GM18502 (cell line): ENCODE results near the gene MVD.
A peak's percentile ranks its signal among the peaks of the same experiment; 100 is the strongest.

ENCODE experiments used
- ATAC-seq: cut with Tn5 transposase; IDR thresholded peaks from one replicate; pipeline ENCODE4 v1.9.1; 2021; ENCODE audit warnings: mild to moderate bottlenecking; ENCODE audit not compliant: unreplicated experiment, poor library complexity

MVD gene

DNA sequence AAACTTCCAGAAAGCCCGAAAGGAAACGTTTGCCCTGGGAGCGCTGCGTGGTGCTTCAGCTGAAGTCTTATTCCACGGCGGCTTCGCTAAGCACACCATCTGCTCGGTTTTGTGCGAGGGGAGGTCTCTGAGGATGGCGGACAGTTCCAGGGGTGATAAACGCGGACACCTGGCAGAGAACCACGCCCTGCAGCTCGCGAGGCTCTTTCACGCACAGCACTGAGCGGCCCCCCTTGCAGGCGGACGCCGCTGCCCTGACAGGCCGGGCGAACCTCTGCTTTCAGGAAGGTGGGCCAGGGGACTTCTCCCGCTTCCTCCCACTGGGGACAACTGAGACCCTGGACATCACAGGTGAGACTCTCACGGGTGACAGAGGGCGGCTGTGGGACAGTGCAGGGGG is 3.7 kb downstream of the MVD start:
- no peak for ATAC-seq

DNA sequence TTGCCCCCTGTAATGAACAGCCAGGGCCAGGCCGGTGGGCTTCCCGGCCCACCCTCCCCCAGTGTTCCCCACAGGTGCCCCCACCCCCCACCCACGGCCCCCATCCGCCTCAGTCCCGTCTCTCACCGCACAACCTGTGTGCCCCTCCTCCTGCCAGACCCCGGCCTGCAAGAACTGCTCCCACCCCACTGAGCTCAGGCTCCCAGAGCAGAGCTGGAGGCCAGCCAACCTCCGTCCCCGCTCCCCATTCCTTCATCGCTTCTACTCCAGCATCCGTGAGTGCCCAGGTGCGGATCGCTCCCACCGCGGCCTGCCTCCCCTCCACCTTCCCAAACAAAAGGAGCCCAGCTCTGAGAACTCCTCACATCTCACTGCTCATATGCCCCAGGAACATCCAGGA is 4.2 kb downstream of the MVD start:
- ATAC-seq: no peak

- ATAC-seq: no peak
Observed at GRCh38 chr16:88657371-88657770, 5.5 kb downstream of the MVD start.

- no peak for ATAC-seq
Observed at GRCh38 chr16:88656291-88656980, 6.5 kb downstream of the MVD start.

GRCh38 chr16:88655733-88656281 is 7.1 kb downstream of the MVD start:
- no peak for ATAC-seq

DNA sequence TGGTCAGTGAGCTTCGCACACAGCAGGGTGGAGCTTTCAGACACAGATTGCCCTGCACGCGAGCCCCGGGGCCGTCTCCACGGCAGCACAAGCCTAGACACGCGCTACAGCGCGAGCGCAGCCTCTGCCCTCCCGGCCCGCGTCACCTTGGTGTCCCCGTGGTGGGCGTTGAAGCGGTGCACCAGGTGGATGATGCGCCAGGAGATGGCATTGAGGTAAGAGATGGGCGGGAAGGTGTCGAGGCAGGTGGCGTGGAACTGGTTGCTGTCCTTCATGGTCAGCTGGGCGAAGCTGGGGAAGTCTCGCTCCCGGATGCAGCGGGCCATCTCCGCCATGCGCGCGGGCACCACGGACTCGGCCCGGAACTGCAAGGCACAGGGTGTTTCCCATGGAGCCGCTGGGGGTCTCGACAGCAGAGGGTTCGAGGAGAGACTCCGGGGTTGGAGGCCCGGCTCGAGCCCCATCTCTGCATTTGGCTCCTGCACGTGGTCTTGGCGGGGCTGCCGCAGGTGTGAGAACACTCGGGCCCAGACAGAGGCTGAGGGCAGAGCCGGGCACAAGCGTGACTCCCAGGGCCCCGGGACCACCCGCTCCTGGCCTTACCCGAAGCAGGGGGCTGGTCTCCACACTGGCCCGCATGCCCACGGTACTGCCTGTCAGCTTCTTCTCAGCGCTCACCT is 7.7 kb downstream of the MVD start:
- ATAC-seq: no peak

- ATAC-seq: no peak
Observed at GRCh38 chr16:88654363-88655052, 8.4 kb downstream of the MVD start.

DNA sequence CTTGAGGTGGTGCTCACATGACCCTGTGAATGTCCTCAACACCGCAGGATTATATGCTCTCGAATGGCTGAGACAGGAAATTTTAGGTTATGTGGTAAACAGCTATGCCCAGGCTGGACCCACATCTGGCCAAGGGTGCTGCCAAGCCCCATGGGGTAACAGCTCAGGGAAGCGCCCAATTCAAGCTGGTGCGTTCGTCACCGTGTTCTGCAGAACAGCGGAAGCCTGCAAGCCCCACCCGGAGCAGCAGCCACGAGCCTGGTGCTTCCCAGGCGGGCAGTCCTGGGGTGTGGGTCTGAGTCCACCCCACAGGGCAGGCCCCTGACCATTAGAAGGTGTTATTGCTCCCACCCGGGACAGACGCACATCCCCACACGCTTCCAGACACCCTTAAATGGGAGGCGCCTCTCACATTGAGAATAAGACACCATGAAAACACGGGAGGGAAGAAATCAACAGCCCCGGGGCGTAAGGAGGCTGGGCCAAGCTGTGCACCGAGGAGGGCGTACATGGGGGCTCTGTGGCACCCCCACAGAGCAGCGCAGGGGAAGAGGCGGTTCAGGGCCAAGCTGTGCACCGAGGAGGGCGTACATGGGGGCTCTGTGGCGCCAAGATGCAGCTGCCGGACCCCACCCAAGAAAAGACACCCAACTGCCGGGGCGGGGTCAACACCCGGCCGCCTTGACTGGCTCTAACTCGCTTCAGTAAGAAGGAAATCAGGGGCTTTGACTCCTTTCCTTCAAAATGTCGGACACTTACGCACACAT is 9.1 kb downstream of the MVD start:
- ATAC-seq: no peak

GRCh38 chr16:88653101-88653500 is 9.8 kb downstream of the MVD start:
- no peak for ATAC-seq

DNA sequence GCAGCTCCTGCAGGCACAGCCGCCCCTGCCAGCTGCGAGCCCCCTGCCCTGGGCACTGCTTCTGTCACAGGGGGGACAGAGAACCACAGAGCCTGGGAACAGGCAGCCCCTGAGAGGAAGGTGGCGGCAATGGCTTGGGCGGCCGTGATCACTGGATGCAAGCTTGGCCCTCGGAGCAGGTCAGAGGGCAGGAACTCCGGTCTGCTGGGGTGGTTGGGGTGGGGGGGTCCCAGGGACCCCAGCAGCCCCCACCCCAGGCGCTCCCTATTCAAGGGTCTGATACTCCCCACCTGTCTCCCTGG is 10.2 kb downstream of the MVD start:
- no peak for ATAC-seq

DNA sequence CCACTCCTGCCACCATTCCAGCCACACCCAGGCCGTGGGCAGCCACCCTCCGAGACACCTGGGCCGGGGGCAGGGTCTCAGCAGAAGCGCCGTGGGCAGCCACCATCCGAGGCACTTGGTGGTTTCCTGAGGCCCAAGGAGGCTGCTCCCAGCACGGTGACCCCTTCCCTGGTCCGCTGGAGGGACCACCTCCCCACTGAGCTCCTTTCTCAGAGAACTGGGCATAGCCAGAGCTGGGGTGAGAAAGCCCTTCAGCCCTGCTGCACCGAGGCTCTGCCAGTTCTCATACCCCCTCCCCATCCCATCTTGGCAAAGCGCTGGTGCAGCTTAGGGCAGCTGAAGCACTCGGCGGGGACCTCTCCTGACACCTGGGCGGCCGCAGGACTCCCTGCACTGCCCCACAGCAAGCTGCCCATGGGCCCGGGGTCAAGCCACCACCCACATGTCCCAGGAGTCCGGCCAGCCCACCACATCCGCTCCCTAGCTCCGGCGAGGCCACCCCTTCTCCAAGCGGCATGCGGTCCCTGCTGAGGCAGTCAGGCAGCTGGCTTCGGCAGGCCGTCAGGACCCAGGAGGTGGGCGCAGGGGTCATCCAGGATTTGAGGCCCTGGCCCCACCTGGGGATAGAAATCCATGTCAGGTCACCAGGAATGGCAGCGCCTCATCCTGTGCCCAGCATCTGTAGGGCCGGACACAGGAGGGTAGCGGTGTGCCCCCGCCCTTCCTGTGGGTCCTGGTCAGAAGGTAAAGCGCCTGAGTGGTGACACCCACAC is 10.7 kb downstream of the MVD start:
- no peak for ATAC-seq

- ATAC-seq: peak; percentile 82
Observed at GRCh38 chr16:88651276-88651988, 11.5 kb downstream of the MVD start.

GRCh38 chr16:88650749-88651275 is 12.1 kb downstream of the MVD start, which contains the start of gene CYBA:
Gene CYBA, minus strand, starts transcription at chr16:88651053. Its CDS starts 40 bp downstream, at chr16:88651013.
- ATAC-seq: peak; percentile 79

DNA sequence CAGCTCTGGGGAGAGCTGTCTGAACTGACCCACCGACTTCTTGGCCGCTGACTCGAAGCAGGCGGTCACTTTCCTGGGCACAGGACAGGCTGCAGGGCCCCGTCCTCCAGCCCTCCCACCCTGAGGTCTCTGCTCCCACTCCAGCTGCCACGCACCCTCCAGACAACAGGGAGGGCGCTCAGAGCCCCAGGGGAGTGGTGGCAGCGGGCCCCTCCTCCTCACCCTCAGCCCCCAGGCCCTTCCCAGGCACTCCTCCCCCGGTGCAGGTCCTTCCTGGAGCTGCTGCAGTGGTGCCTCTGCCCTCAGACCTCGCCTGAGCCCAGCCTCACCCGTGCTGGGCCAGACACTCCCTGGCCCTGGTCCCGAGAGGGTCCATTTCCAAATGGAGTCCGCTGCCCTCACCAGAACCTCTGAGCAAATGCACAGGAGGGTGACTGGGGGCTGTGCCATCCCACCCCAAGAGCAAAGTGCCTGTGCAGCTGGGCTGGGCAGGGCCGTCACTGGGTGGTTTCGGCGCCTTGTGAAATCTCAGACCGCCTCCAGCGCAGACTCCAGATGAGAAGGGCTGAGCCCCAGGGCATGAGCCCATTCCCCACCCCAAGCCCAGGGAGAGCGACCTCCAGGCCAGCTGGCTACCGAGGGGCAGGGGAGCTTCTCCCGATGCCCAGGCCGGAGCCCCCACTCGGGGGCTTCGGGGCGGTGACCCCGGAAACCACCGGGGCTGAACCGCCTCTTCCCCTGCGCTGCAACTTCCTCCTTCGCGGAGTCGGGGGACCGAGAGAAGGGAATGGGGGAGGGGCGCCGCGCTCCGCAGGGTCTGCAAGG is 12.8 kb downstream of the MVD start:
- peak; percentile 14 for ATAC-seq

DNA sequence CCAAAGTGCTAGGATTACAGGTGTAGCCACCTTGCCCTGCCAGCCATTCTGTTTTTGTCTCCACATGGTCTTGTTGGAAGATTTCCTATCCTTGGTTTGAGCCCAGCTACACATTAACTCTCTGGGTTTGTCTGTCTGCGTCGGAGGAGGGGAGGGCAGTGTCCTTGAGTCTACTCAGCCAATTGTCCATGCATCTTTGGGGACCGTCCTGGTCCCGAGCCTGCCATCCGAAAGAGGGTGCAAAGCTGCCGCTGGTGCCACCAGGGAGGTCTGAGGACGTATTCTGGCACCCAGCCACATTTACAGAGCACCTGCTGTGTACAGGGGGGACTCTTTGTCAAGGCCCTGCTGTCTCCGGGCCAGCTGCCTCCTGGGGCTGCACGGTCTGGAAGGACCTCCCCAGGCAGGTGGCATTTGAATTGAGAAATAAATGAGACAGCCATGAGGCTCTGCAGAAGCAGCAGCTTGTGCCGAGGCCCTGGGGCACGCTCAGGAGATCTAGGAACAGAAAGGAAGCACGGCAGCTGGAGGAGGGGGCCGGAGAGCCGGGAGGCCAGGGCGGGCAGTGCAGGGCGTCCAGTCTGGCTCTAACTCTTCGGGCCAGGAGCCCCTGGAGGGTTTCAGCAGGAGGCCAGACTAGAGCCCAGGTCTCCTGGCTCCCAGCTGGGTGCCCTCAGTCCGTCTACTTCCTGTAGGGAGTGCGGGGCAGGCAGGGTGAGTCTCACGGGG is 13.5 kb downstream of the MVD start:
- ATAC-seq: no peak

GRCh38 chr16:88647178-88648070 is 15.5 kb downstream of the MVD start:
- ATAC-seq: no peak
